ENCODE measurements around the gene SERPIND1.
"Not testable (repeated sequence)": the region's sequence is repeated elsewhere in the genome, so short reads cannot be mapped to it uniquely, and the experiment has no call there.

The SERPIND1 gene

GRCh38 chr22:20825624-20826023 lies 51.7 kb downstream of the SERPIND1 start:
- H3K9me2 ChIP-seq (replicated peaks; ENCODE audit: control insufficient read depth, low read length): no peaks in the 10 kb centered on the region
- no peaks in the 10 kb centered on the region for H3K9me3 ChIP-seq (ENCODE audit: control insufficient read depth, insufficient read depth, low read length)
- TF ChIP-seq EZH2phosphoT487 (IDR thresholded peaks at IDR 0.05; ENCODE audit: borderline replicate concordance, low read length): no peak
- TF ChIP-seq CTCF (IDR thresholded peaks at IDR 0.05; ENCODE audit: low read depth, low read length, poor library complexity, severe bottlenecking): no peak
- H3K4me1 ChIP-seq (ENCODE audit: control insufficient read depth, low read length): no peaks in the 10 kb centered on the region
- H4K20me1 ChIP-seq (ENCODE audit: control insufficient read depth, insufficient read depth, low read depth, low read length): no peaks in the 10 kb centered on the region
- no peak overlapping the region for H3K27ac ChIP-seq (ENCODE audit: low read depth, low read length)
- H3K4me3 ChIP-seq (ENCODE audit: low read length): no peak overlapping the region
- H3K4me2 ChIP-seq (ENCODE audit: low read length): no peak overlapping the region
- H3F3A ChIP-seq (ENCODE audit: control insufficient read depth, insufficient read depth): no peaks in the 10 kb centered on the region; the same call in 1 of the 2 replicates
- H3K27me3 ChIP-seq (ENCODE audit: control insufficient read depth, low read length): no peaks in the 10 kb centered on the region
- H3K36me3 ChIP-seq (ENCODE audit: control insufficient read depth, low read length): peaks cover 31% of the 10 kb centered on the region
- no peaks in the 10 kb centered on the region for H3K79me2 ChIP-seq (ENCODE audit: control insufficient read depth, low read length)

- H3K4me3 ChIP-seq (ENCODE audit: low read length); H3K27me3 ChIP-seq (ENCODE audit: control insufficient read depth, low read length); H4K20me1 ChIP-seq (ENCODE audit: control insufficient read depth, insufficient read depth, low read depth, low read length); H3K4me2 ChIP-seq (ENCODE audit: low read length); H3F3A ChIP-seq (ENCODE audit: control insufficient read depth, insufficient read depth); H3K4me1 ChIP-seq (ENCODE audit: control insufficient read depth, low read length); H3K9me2 ChIP-seq (replicated peaks; ENCODE audit: control insufficient read depth, low read length); H3K27ac ChIP-seq (ENCODE audit: low read depth, low read length); H3K79me2 ChIP-seq (ENCODE audit: control insufficient read depth, low read length); H3K9me3 ChIP-seq (ENCODE audit: control insufficient read depth, insufficient read depth, low read length): not testable (repeated sequence)
- peaks cover 35% of the 10 kb centered on the region for H3K36me3 ChIP-seq (ENCODE audit: control insufficient read depth, low read length)
Observed at GRCh38 chr22:20826373-20827152, 52.6 kb downstream of the SERPIND1 start.

- Histone ChIP-seq H3F3A (ENCODE audit: control insufficient read depth, insufficient read depth) (no peaks in the 10 kb centered on the region; the same call in 1 of the 2 replicates), H3K4me3 (ENCODE audit: low read length) (no peak overlapping the region), H3K4me2 (ENCODE audit: low read length) (no peak overlapping the region), H3K27me3 (ENCODE audit: control insufficient read depth, low read length) (no peaks in the 10 kb centered on the region), H3K36me3 (ENCODE audit: control insufficient read depth, low read length) (peaks cover 40% of the 10 kb centered on the region), H3K4me1 (ENCODE audit: control insufficient read depth, low read length) (no peaks in the 10 kb centered on the region), H3K9me2 (replicated peaks; ENCODE audit: control insufficient read depth, low read length) (no peaks in the 10 kb centered on the region), H3K27ac (ENCODE audit: low read depth, low read length) (no peak overlapping the region), H3K9me3 (ENCODE audit: control insufficient read depth, insufficient read depth, low read length) (no peaks in the 10 kb centered on the region), H4K20me1 (ENCODE audit: control insufficient read depth, insufficient read depth, low read depth, low read length) (0 out of 2 replicates have a peak, but pooled peaks cover 2% of the 10 kb centered on the region), H3K79me2 (ENCODE audit: control insufficient read depth, low read length) (no peaks in the 10 kb centered on the region; the same call in 1 of the 2 replicates)
- TF ChIP-seq EZH2phosphoT487 (IDR thresholded peaks at IDR 0.05; ENCODE audit: borderline replicate concordance, low read length) (no peak), CTCF (IDR thresholded peaks at IDR 0.05; ENCODE audit: low read depth, low read length, poor library complexity, severe bottlenecking) (no peak)
Observed at GRCh38 chr22:20829491-20830134, 55.7 kb downstream of the SERPIND1 start.

GRCh38 chr22:20833225-20833665 lies 59.3 kb downstream of the SERPIND1 start:
- H3K36me3 ChIP-seq (ENCODE audit: control insufficient read depth, low read length): peaks cover 47% of the 10 kb centered on the region
- no peaks in the 10 kb centered on the region for H3F3A ChIP-seq (ENCODE audit: control insufficient read depth, insufficient read depth)
- 0 out of 2 replicates have a peak, but pooled peaks cover 5% of the 10 kb centered on the region for H4K20me1 ChIP-seq (ENCODE audit: control insufficient read depth, insufficient read depth, low read depth, low read length)

More at GRCh38 chr22:20833225-20833665, 59.3 kb downstream of the SERPIND1 start:
- no peaks in the 10 kb centered on the region for H3K27me3 ChIP-seq (ENCODE audit: control insufficient read depth, low read length)
- H3K4me1 ChIP-seq (ENCODE audit: control insufficient read depth, low read length): peaks cover 14% of the 10 kb centered on the region
- TF ChIP-seq CTCF (IDR thresholded peaks at IDR 0.05; ENCODE audit: low read depth, low read length, poor library complexity, severe bottlenecking) (no peak), EZH2phosphoT487 (IDR thresholded peaks at IDR 0.05; ENCODE audit: borderline replicate concordance, low read length) (no peak)
- H3K9me3 ChIP-seq (ENCODE audit: control insufficient read depth, insufficient read depth, low read length): no peaks in the 10 kb centered on the region
- no peak overlapping the region for H3K4me3 ChIP-seq (ENCODE audit: low read length)
- H3K9me2 ChIP-seq (replicated peaks; ENCODE audit: control insufficient read depth, low read length): no peaks in the 10 kb centered on the region
- no peak overlapping the region for H3K4me2 ChIP-seq (ENCODE audit: low read length)
- no peak overlapping the region for H3K27ac ChIP-seq (ENCODE audit: low read depth, low read length)
- H3K79me2 ChIP-seq (ENCODE audit: control insufficient read depth, low read length): peaks cover 24% of the 10 kb centered on the region

Measured in DOHH2 (cell line).